Gastrocnemius medialis (tissue), 4 donors: ENCODE measurements around the gene MYH16. TPM values are rescaled to one million over a fixed set of nuclear protein-coding genes. Genes with fewer than 3 reads are reported as not detected.
A peak's percentile ranks its signal among the peaks of the same experiment; 100 is the strongest.
"Not testable (repeated sequence)": the region's sequence is repeated elsewhere in the genome, so short reads cannot be mapped to it uniquely, and the experiment has no call there.

ENCODE experiments used
- ATAC-seq, 2 donors: fragments of 150-250 bp; one replicate each; pipeline ENCODE4 v1.9.1; 2016
- DNase-seq, 2 donors: peaks; one replicate each; pipeline ENCODE4 v3.0.0-alpha.2; 2019
- H3K27ac ChIP-seq, 4 donors: fragments of 200-600 bp; sonication (generic); 1 replicate in 1 of 4; 2 replicates in 3 of 4; pipeline ENCODE4 v1.5.1; 2016 to 2018; ENCODE audit warnings: mild to moderate bottlenecking in 2 of 4, moderate library complexity in 1 of 4
- H3K27me3 ChIP-seq, 3 donors: fragments of 200-600 bp; sonication (generic) in 2 of 3; 1 replicate in 1 of 3; 2 replicates in 2 of 3; pipeline versions ENCODE4 v1.5.1 to v1.6.0; 2016 to 2019; ENCODE audit warnings: mild to moderate bottlenecking in 1 of 3, moderate library complexity in 1 of 3
- H3K36me3 ChIP-seq, 2 donors: fragments of 200-600 bp; sonication (generic) in 1 of 2; one replicate each; pipeline ENCODE4 v1.5.1; 2017 to 2018
- H3K4me1 ChIP-seq, 2 donors: fragments of 200-600 bp; sonication (generic) in 1 of 2; one replicate each; pipeline ENCODE4 v1.5.1; 2016 to 2017; ENCODE audit warnings: mild to moderate bottlenecking in 2 of 2
- H3K4me3 ChIP-seq, 4 donors: fragments of 200-600 bp; sonication (generic) in 3 of 4; 1 replicate in 1 of 4; 2 replicates in 3 of 4; pipeline ENCODE4 v1.5.1; 2016 to 2019; ENCODE audit warnings: mild to moderate bottlenecking in 2 of 4
- H3K9me3 ChIP-seq, 3 donors: fragments of 200-600 bp; sonication (generic) in 2 of 3; 1 replicate in 1 of 3; 2 replicates in 2 of 3; pipeline ENCODE4 v1.5.1; 2016 to 2019
- CTCF ChIP-seq, 5 experiments: fragments of 450-650 bp in 3 of 5; fragments of 200-600 bp in 2 of 5; sonication (generic) in 2 of 5; IDR thresholded peaks in 4 of 5; conservative IDR thresholded peaks in 1 of 5; 1 replicate in 4 of 5; 2 replicates in 1 of 5; pipeline ENCODE4 v1.5.1; 2016 to 2019; ENCODE audit warnings: antibody characterized with exemption in 5 of 5, mild to moderate bottlenecking in 3 of 5, moderate library complexity in 3 of 5
- POLR2A ChIP-seq, 2 donors: fragments of 450-650 bp; IDR thresholded peaks; one replicate each; pipeline ENCODE4 v1.6.1; 2017; ENCODE audit warnings: antibody characterized with exemption in 2 of 2, mild to moderate bottlenecking in 2 of 2, moderate library complexity in 2 of 2
- in situ Hi-C, 4 donors: fragments of 200-750 bp; cut with MboI; loops; one replicate each; pipeline versions ENCODE4 v1.15.0 to v1.8.0; 2017; ENCODE audit warnings: low sequenced_read_pairs in 4 of 4
- intact Hi-C: fragments of 100-400 bp; cut with DNase I; formaldehyde crosslinking; loops from one replicate; pipeline ENCODE4 v1.15.1; 2023; ENCODE audit warnings: low total_unique reads
- total RNA-seq, 4 donors: library from RNA; depleted of rRNA; stranded (reverse); fragments of >200 nt; gene quantifications; one replicate each; pipeline versions ENCODE4 v1.1.0 to v1.2.3, GENCODE V29; 2016

The MYH16 gene
- total RNA-seq, 4 donors from 2014 or later: not detected

DNA sequence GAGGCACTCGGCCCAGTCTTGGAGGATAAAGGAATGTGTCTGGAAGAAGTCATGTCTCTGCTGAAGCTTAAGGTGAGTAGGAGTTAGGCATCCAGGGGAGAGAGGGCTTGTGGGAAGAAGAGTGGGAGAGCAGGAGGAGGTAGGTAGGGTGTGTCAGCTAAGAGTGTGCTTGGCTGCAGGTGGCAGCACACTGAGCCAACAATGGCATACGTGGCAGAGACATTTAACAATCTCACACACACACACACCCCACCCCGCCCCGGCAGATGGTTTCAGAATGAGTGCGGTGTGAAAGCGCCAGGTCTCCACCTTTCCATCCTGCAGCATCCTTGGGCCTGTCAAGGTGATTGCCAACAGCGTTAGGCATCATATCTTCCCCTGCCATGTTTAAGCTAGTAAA is 41.9 kb downstream of the MYH16 start:
- Histone ChIP-seq H3K27ac (no peak overlapping the region), H3K4me1 (no peaks in the 10 kb centered on the region), H3K9me3 (no peaks in the 10 kb centered on the region), H3K4me3 (no peak overlapping the region), H3K36me3 (no peaks in the 10 kb centered on the region), H3K27me3 (no peaks in the 10 kb centered on the region)
- intact Hi-C loops: no loop called here
- in situ Hi-C loops: loop anchor here (5.0 to 25.0 kb wide), 2 partner anchors 177 to 272 kb away; partner anchors contain the start of gene SMURF1 (in 1 of the 4)
- ATAC-seq: no peak
- TF ChIP-seq POLR2A (IDR thresholded peaks at IDR 0.05): no peak
- TF ChIP-seq CTCF (IDR thresholded peaks at IDR 0.05 in 4 of 5, conservative IDR thresholded peaks at IDR 0.05 in 1 of 5): no peak
- no peak for DNase-seq

DNA sequence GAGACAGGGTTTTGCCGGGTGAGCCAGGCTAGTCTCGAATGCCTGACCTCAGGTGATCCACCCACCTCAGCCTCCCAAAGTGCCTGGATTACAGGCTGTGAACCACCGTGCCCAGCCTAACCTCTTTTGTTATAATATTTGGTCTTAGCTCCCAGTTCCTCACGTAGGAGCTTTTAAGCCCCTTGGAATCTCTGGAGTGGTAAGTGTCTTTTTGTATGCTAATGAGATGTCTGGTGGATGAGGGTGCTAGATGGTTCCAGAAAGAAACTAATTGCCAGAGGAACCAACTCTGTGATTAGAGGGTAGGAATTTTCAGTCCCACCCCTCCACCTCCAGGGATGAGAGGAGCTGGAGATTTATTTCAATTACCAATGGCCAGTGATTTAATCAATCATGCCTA is 47.7 kb downstream of the MYH16 start:
- no peak for DNase-seq
- no peak overlapping the region for H3K27ac ChIP-seq
- H3K27me3 ChIP-seq: no peaks in the 10 kb centered on the region
- H3K9me3 ChIP-seq: no peaks in the 10 kb centered on the region
- intact Hi-C loops (loop anchor here (10.0 kb wide), 1 partner anchor 396 kb away; no protein-coding TSS in a partner anchor), in situ Hi-C loops (loop anchor here in 1 of 4 donors (25.0 kb wide), 1 partner anchor 183 kb away; the partner anchor contains the start of gene SMURF1)
- no peak overlapping the region for H3K4me3 ChIP-seq
- ATAC-seq: no peak
- H3K36me3 ChIP-seq: no peaks in the 10 kb centered on the region
- TF ChIP-seq CTCF (IDR thresholded peaks at IDR 0.05 in 4 of 5, conservative IDR thresholded peaks at IDR 0.05 in 1 of 5) (no peak), POLR2A (IDR thresholded peaks at IDR 0.05) (no peak)
- peaks cover 10 to 14% of the 10 kb centered on the region in 2 donors for H3K4me1 ChIP-seq

DNA sequence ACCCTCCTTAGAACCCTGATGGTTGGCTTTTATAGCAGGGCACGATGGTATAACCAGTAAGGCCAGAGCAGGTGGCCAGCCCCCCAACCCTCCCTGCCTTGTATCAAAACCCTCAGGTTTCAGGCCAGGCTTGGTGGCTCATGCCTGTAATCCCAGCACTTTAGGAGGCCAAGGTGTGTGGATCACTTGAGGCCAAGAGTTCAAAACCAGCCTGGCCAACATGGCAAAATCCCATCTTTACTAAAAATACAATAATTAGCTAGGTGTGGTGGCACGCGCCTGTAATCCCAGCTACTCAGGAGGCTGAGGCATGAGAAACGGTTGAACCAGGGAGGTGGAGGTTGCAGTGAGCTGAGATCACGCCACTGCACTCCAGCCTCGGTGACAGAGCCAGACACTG is 50.0 kb downstream of the MYH16 start:
- in situ Hi-C loops (loop anchor here in 1 of 4 donors (25.0 kb wide), 1 partner anchor 185 kb away; the partner anchor contains the start of gene SMURF1), intact Hi-C loops (loop anchor here (10.0 kb wide), 1 partner anchor 398 kb away; no protein-coding TSS in a partner anchor)
- DNase-seq, H3K36me3 ChIP-seq, H3K4me3 ChIP-seq, ATAC-seq, H3K27me3 ChIP-seq, H3K27ac ChIP-seq, H3K9me3 ChIP-seq: not testable (repeated sequence)
- peaks cover 24 to 27% of the 10 kb centered on the region in 2 donors for H3K4me1 ChIP-seq

DNA sequence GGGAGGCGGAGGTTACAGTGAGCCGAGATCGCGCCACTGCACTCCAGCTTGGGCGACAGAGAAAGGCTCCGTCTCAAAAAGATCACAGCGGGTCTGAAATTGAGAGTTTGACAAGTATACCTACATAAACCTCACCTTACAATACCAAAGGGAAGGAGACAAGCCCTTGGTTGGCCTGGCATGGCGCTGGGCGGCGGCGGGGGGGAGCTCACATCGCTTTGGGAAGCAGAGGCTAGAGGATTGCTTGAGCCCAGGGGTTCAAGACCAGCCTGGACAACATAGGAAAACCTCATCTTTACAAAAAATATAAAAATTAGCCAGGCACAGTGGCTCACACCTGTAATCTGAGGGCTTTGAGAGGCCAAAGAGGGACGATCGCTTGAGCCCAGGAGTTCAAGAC is 51.9 kb downstream of the MYH16 start:
- peak overlapping the region in 2 of 4 donors; percentile 97 to 98 for H3K4me3 ChIP-seq

More for the DNA sequence above, 51.9 kb downstream of the MYH16 start:
- no peaks in the 10 kb centered on the region for H3K27me3 ChIP-seq
- H3K9me3 ChIP-seq: no peaks in the 10 kb centered on the region
- in situ Hi-C loops: loop anchor here in 1 of 4 donors (25.0 kb wide), 1 partner anchor 187 kb away; the partner anchor contains the start of gene SMURF1
- H3K4me1 ChIP-seq: peaks cover 41 to 42% of the 10 kb centered on the region in 2 donors
- H3K36me3 ChIP-seq: no peaks in the 10 kb centered on the region
- H3K27ac ChIP-seq: no peak overlapping the region
- DNase-seq (no peak), ATAC-seq (no peak)
- TF ChIP-seq CTCF (IDR thresholded peaks at IDR 0.05 in 4 of 5, conservative IDR thresholded peaks at IDR 0.05 in 1 of 5): no peak
- TF ChIP-seq POLR2A (IDR thresholded peaks at IDR 0.05): no peak
- intact Hi-C loops: loop anchor here (10.0 kb wide), 1 partner anchor 400 kb away; no protein-coding TSS in a partner anchor
